GM21825 (cell line): ENCODE results near the gene GNGT2.

Experiments used
- ATAC-seq: cut with Tn5 transposase; IDR thresholded peaks from one replicate; pipeline ENCODE4 v1.9.1; 2021; ENCODE audit warnings: mild to moderate bottlenecking, moderate library complexity; ENCODE audit not compliant: unreplicated experiment

GNGT2 gene

DNA sequence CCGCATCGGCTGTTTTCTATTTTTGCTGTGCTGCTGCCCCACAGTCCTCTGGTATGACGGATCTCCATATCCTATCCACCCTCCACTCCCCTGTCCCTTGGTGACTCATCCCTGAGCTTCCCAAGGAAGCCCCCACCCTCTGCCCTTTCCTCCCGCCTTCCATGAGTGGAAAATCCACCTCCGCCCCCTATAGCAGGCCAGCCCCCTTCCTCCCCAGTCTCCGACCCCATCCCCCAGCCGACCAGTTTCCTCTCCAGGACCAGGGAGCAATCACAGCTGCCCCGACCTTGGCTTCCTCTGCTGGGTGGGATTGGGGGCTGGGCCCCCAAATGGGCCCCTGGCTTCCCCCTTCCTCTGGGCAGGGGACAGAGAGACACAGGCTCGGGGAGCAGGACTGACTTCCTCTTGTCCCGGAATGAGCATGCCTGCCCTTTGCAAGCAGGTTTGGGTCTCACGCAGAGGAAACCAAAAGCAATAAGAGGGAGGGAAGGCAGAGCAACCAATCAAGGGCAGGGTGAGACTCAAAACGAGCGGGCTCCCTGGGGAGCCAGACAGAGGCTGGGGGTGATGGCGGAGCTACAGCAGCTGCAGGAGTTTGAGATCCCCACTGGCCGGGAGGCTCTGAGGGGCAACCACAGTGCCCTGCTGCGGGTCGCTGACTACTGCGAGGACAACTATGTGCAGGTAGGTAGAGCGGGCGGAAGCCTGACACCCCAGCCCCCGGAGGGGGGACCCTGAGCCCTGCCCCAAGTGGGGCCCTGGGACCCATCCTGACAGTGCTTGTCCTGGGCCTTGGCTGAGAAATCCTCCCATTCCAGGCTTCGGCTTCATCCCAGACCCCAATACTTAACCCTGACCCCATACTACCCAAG is at the start of gene GNGT2, which contains the start of gene ABI3:
Gene GNGT2 (minus strand): TSS at position 417 of the 872 bp plus-strand sequence. CDS start 3,152 bp downstream, outside the sequence.
Gene ABI3 (plus strand): TSS at position 550 of the 872 bp plus-strand sequence. CDS start 18 bp downstream, at position 568.
- ATAC-seq: peak; percentile 72

DNA sequence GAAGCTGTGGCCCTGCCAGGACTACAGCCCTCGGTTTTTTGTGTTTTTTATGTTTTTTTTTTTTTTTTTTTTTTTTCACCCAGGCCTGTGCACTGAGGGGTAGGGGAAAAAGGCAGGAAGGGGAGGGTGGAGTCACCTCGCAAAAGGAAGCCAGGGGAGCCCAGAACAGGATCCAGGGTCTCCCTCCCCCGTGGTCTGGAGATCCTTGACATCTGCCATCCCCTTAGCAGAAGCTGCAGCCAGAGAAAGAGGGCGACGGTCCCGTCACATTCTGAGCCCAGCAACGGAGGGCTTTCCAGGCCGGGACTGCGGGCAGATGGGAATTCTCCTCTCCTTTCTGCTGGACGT is 49.3 kb upstream of the GNGT2 start:
- ATAC-seq: no peak

DNA sequence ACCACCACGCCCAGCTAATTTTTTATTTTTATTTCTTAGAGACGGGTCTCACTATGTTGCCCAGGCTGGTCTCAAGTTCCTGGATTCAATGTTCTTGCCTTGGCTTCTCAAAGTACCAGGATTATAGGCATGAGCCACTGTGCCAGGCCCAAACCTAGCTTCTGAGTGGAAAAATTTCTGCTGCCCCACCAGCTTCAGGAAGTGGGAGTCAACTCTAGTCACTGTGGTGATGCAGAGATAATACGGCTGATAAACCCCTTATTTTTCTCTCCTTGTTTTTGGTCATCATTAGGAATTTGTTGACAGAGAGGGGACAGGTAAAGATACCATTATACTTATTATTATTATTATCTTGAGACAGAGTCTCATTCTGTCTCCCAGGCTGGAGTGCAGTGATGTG is 48.0 kb upstream of the GNGT2 start:
- no peak for ATAC-seq

DNA sequence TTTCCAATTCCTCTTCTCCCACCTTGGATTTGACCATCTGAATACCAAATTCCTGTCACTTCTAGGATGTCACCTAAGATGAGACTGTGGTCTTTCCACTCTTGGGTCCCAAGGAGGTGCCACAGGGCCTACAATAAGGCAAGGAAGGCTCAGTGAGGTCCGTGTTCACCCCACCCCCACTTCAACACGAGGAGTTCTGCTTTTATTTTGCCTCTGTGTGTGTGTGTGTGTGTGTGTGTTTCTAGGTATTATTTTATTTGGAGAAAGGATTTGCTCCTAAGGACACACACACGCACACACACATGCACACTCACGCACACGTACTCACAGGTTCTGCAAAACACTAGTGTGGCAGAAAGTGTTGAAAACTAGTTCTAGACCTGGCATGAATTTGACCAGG is 44.8 kb upstream of the GNGT2 start:
- no peak for ATAC-seq

DNA sequence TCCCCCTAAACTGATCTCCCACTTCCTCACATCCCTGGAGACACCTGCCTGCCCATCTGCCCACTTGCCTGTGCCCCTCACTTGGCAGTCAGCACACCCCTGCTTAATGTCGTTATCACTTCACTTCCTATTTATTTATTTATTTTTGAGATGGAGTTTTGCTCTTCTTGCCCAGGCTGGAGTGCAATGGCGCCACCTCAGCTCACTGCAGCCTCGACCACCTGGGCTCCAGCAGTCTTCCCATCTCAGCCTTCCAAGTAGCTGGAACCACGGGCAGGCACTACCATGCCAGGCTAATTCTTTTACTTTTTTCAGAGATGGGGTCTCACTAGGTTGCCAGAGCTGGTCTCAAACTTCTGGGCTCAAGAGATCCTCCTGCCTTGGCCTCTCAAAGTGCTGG is 43.7 kb upstream of the GNGT2 start:
- no peak for ATAC-seq

DNA sequence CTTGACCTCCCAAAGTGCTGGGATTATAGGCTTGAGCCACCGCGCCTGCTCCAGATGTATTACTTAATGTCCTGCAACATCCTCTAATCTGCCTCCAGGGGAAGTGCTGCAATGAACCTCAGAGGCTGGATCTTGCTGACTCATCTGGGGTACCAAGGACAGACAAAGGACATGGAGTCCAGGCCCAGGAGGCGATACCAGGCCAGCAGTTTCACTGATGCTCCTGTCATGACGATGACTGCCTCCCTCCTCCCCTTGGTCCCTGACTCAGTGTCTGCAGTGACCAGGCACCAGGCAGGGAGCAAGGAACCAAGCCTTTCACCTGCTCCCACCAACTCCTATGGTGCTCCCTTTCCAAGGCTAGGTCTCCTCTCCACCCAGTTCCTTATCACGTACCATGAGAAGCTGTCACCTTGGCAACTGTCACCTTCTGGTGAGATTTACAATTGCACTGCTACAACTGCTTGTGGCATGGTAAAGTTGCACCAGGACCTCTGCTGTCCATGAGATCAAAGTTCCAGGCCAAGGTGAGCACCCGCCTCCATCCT is 41.8 kb upstream of the GNGT2 start:
- ATAC-seq: no peak

DNA sequence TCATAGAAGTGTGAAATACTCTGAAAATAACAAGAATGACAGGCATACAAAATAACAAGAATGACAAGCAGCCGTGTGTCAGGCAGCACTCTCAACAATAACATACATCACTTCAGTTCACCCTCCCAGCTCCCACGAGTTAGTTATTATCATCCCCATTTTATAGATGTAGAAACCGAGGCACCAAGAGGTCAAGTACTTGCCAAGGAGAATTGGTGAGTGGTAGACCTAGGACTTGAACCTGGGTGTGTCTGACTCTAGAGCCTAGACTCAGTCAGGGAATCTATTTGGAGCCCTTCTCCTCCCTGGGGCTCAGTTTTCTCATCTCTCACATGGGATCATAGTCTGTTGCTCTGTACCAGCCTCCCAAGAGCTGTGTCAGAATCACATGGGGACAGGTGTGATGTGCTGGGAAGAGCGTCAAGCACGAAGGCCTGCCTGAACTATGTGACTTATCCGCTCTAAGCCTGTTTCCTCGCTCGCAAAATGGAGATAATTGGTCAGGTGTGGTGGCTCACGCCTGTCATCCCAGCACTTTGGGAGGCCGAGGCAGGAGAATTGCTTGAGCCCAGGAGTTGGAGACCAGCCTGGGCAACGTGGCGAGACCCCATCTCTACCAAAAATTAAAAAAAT is 39.6 kb upstream of the GNGT2 start:
- ATAC-seq: no peak

DNA sequence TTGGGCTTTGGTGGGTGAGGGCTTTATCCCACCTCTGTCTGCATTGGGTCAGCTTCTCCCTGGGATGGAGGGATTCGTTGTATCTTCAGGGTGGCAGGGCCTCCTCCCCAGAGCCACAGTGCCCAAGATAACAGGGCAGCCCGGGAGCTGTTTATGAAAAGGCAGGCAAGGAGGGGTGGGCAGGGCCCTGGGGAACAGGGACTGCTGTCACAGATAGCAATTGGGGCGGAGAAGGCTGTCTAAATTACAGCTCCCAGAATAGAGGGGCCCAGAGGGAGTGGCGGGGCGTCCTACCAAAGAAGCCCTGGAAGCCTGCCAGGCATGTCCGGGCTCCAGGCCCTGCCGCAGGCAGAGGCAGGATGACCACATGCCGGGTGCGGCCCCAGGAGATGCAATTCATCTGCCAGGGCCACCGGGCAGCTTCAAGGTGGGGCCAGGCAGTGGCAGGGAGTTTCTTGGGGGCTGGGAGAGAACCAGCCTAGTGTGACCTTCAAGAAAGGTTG is 39.0 kb upstream of the GNGT2 start:
- no peak for ATAC-seq

DNA sequence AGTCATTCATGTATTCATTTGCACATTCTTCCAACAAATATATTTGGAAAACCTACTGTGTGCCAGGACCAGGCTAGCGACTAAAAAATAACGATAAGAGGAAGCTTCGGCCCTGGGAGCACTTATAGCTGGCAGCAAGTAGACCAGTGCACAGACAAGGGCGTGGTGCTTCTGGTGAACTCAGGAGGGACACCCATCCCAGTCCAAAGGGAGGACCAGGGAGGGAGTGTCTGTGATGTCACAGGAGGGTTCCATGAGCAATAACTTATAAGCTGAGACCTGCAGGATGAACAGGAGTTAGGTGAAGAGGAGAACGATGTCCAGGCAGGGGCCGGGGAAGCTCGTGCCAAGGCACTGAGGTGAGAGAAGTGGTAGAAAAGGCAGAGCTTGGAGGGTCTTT is 37.6 kb upstream of the GNGT2 start:
- no peak for ATAC-seq

DNA sequence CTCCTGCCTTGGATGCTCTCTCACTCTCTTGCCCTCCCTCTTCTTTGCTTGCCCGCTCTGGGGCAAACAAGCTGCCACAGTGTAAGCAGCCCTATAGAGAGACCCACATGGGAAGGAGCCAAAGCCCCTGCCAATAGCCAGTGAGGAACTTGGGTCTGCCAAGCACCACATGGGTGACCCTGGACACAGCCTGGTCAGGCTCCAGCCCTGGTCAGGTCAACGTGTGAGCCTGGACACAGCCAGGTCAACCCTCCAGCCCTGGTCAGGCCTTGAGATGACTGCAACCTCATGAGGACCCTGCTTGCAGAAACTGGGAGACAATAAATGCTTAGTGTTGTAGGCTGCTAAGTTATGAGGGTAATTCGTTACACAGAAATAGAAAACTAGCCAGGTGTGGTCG is 34.5 kb upstream of the GNGT2 start:
- ATAC-seq: no peak

DNA sequence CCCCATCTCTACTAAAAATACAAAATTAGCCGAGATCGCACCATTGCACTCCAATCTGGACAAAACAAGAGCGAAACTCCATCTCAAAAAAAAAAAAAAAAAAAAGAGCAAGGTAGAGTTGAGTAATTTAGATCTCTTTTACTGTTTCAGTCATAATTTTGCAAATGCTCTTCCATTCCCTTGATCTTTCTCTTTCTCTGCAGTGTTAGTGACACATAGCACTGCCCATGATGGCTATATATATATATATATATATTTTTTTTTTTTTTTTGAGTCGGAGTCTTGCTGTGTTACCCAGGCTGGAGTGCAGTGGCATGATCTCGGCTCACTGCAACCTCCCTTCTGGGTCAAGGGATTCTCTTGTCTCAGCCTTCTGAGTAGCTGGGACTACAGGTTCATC is 32.4 kb upstream of the GNGT2 start:
- ATAC-seq: no peak

DNA sequence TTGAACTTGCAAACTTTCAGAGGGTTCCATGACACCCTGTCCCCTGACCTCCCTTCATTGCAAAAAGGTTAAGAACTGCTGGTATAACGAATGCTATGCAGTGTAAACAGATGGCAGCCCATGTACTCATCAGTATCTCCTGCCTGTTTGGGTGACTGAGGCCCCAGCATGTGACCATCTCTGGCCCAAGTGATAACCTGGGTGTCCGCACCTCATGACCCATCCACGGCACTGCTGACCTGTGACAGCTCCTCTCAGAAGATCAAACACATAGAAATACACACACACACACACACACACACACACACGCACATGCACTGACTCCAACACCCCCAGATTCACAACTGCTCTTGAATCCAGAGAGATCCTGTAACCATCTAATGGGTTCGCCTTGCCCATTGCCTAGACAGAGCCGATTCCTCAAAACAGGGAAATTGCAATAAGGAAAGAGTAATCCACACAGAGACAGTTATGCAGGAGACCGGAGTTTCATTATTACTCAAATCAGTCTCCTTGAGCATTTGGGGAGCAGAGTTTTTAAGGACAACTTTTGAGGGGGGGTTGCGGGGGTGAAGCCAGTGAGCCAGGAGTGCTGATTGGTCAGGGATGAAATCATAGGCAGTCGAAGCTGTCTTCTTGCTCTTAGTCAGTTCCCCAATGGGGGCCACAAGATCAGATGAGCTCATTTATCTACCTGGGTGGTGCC is 31.5 kb upstream of the GNGT2 start:
- no peak for ATAC-seq

DNA sequence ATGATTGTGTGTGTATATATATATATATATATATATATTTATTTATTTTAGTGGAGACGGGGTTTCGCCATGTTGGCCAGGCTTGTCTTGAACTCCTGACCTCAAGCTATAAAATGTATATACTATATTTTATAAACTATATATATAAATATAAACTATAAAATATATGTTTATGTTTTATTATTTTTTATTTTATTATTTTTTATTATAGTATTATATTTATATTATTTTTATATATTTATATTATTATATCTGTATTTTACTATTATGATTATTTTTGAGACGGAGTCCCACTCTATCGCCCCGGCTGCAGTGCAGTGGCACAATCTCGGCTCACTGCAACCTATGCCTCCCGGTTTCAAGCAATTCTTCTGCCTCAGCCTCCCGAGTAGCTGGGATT is 30.7 kb upstream of the GNGT2 start:
- no peak for ATAC-seq

DNA sequence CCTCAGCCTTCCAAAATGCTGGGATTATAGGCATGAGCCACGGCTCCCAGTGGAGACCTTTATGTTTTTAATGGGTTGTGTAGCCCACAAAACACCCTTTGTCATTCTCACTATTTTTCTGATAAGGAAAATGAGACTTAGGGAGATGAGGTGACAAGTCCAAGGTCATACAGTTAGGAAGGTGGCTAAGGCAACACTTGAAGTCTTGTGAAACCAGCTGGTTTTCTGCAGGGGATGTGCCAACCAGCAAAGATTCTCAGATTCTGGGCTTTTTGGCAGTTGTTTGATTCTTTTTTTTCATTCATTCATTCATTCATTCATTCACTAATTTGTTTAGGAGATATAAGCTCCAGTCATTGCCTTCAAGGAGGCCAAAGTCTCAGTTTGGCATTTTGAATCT is 30.2 kb upstream of the GNGT2 start:
- ATAC-seq: no peak

DNA sequence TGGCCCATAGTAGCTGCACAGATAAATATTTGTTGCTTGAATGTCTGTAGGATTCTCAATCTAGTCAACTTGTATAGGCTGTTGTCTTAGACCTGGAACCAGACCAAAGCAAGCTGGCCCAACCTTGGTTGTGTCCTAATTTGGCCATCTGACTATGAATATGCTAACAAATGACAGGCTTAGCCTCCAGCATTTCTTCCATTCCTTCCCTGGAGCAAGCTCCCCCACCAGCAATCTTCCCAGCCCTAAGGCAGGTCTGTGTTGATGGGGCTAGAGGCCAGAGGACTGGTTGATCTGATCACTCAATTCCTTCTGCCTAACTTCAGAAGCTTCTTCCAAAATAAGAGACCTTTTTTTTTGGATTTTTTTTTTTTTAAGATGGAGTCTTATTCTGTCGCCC is 29.6 kb upstream of the GNGT2 start:
- ATAC-seq: no peak

DNA sequence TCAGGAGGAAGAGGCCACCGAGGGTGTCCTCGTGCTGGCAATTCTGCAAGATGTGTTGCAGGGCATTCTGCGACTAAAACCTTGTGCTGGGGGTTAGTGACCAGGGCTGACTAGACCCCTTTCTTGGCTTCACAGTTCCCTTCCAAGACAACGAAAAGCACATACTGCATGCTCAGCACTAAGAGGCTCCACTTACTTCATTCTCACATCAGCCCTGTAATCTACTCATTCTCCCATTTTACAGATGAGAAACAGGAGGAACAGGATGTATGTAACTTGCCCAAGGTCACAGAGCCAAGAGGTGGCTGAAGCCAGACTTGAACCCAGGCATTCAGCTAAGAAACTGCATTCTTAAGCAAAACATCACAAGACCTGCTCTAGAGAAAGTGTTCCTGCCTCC is 25.5 kb upstream of the GNGT2 start:
- no peak for ATAC-seq

DNA sequence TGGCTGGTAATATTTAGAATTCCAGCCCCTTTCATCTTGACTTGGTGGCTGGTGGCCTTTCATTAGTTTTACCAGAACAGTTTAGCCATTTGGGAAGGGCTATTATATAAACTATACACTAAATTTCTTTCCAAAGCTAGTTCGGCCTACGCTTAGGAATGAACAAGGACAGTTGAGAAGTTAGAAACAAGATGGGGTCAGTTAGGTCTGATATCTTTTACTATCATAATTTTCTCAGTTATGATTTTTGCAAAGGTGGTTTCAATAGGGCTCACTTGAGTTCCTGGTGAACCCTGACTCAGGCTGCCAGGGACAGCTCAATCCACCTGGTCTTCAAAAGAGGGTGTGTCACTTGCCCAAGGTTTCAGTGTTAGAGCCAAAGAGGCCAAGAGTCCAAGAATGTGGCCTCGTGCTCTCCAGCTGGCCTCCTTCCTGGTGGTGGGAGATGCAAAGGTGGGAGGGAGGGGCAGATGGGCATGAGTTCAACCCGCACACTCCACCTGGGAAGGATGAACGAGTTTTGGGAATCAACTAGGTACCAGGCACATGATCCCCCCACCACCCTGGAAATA is 24.2 kb upstream of the GNGT2 start:
- no peak for ATAC-seq

DNA sequence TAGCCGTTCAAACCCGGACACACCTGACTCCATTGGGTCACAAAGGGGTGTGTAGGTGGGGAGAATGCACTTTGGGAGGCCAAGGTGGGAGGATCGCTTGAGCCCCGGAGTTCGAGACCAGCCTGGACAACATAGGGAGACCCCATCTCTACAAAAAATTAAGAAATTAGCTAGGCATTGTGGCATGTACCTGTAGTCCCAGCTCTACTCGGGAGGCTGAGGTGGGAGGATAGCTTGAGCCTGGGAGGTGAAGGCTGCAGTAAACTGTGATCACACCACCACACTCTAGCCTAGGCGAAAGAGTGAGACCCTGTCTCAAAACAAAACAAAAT is 21.2 kb upstream of the GNGT2 start:
- ATAC-seq: no peak

DNA sequence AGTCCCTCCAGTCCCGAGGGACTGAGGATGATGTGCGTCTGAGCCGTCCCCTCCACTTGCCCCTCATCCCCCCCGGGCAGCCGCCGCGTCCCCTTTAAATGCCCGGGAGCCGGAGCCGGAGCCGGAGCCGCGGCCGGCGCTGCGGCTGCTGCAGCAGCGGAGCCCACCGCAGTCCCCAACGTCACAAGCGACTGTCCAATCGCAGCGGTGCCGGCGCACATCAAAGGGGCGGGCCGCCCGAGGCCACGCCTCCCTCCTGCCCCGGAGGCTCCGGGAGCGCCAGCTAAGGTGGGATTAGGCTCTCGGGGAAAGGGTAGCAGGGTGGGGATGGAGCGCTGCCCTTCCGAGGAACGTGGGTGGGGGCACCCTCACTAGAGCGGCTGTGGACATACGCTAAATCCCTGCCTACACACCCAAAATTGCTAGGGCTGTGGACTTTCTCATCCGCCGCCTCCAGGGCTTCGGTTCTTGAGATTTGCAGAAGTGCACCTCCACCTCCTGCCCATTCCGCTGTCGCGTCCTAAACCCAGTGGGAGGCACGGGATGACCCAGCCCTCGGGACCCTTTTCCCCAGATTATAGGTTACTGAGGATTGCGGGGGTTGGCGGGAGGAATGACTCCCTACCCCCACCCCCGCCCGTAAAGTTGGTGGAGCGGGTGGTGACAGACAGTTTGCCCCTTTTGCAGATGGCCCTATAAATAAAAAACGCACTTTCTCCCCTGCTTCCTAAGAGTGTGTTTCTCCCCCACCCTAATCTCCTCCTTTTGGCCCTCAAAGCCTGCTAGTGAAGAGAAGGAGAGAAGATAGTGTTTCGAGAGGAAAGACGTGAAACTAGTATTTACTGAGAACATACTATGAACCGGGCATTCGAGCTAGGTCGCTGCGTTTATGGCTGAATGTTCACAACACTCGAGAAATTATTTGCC is 20.5 kb upstream of the GNGT2 start, which contains the start of gene PHOSPHO1:
Gene PHOSPHO1 (minus strand): TSS at position 152 of the 927 bp plus-strand sequence. CDS start 4,096 bp downstream, outside the sequence.
- ATAC-seq: peak; percentile 84
